H1 (cell line): ENCODE results near the gene SLC35F3. TPM values are rescaled to one million over a fixed set of nuclear protein-coding genes. Genes with fewer than 3 reads are reported as not detected.

Experiments
- CTCF ChIA-PET: fragments of 300-600 bp; sonication (Branson Sonifier 250); formaldehyde crosslinking; loops from one replicate; lab custom pipeline; 2021; ENCODE audit not compliant: partially characterized antibody; lab: Charles Lee
- POLR2A ChIA-PET: fragments of 300-600 bp; sonication (Branson Sonifier 250); formaldehyde crosslinking; loops from one replicate; lab custom pipeline; 2021; ENCODE audit warnings: inconsistent platforms; ENCODE audit not compliant: partially characterized antibody; lab: Charles Lee
- DNase-seq, 2 experiments: peaks; one replicate each; pipeline versions ENCODE4 v3.0.0 to v3.0.0-alpha.2; 2010 to 2022; ENCODE audit warnings: low spot score in 2 of 2, low read depth in 1 of 2, mixed read lengths in 1 of 2
- FAIRE-seq: peaks from 2 replicates; lab custom pipeline; 2011; peaks lifted over from hg19 to GRCh38; lab: Jason Lieb, UNC
- H2AFZ ChIP-seq: 2 replicates; pipeline ENCODE4 v1.8.1; 2012; ENCODE audit warnings: low read length, inconsistent platforms
- H2AK5ac ChIP-seq: 2 replicates; pipeline ENCODE4 v1.6.1; 2013; ENCODE audit warnings: low read depth, low read length
- H2BK120ac ChIP-seq: replicated peaks from 2 replicates; pipeline ENCODE3; 2013; ENCODE audit warnings: low read depth, low read length, inconsistent platforms
- H2BK12ac ChIP-seq: 2 replicates; pipeline ENCODE4 v1.6.1; 2013; ENCODE audit warnings: low read depth, low read length
- H2BK15ac ChIP-seq: 2 replicates; pipeline ENCODE4 v1.6.1; 2013; ENCODE audit warnings: low read length
- H2BK20ac ChIP-seq: 2 replicates; pipeline ENCODE4 v1.6.1; 2013; ENCODE audit warnings: low read length
- H2BK5ac ChIP-seq: 2 replicates; pipeline ENCODE4 v1.6.1; 2013; ENCODE audit warnings: low read depth, low read length
- H3K14ac ChIP-seq: 2 replicates; pipeline ENCODE4 v1.6.1; 2013; ENCODE audit warnings: inconsistent platforms; ENCODE audit not compliant: insufficient read length
- H3K18ac ChIP-seq: 2 replicates; pipeline ENCODE4 v1.6.1; 2013; ENCODE audit warnings: low read length; ENCODE audit errors: extremely low read depth
- H3K23ac ChIP-seq: 2 replicates; pipeline ENCODE4 v1.6.1; 2013; ENCODE audit warnings: inconsistent platforms; ENCODE audit not compliant: insufficient read length
- H3K23me2 ChIP-seq: 2 replicates; pipeline ENCODE4 v1.6.1; 2013; ENCODE audit warnings: low read depth, low read length
- H3K27ac ChIP-seq: 2 replicates; pipeline ENCODE4 v1.6.1; 2011; ENCODE audit warnings: low read depth, low read length, inconsistent platforms
- H3K27me3 ChIP-seq, 4 experiments: replicated peaks in 1 of 4; 1 replicate in 1 of 4; 2 replicates in 3 of 4; pipeline versions ENCODE4 v1.6.1 to v1.8.1; 2011 to 2013; ENCODE audit warnings: low read length in 3 of 4, mild to moderate bottlenecking in 3 of 4, inconsistent platforms in 2 of 4, mixed read lengths in 2 of 4, moderate library complexity in 1 of 4; ENCODE audit not compliant: control insufficient read depth in 3 of 4, insufficient read depth in 3 of 4; ENCODE audit errors: extremely low read depth in 1 of 4
- H3K36me3 ChIP-seq, 4 experiments: 2 replicates each; pipeline versions ENCODE4 v1.6.1 to v1.8.1; 2011 to 2013; ENCODE audit warnings: mild to moderate bottlenecking in 4 of 4, low read length in 3 of 4, moderate library complexity in 2 of 4, control low read depth in 1 of 4, inconsistent platforms in 1 of 4; ENCODE audit not compliant: insufficient read depth in 4 of 4, control insufficient read depth in 2 of 4
- H3K4ac ChIP-seq: replicated peaks from 2 replicates; pipeline ENCODE3; 2013; ENCODE audit warnings: low read length, low read depth, mixed read lengths, inconsistent platforms; ENCODE audit not compliant: insufficient read length
- H3K4me1 ChIP-seq, 4 experiments: replicated peaks in 1 of 4; 1 replicate in 1 of 4; 2 replicates in 3 of 4; pipeline versions ENCODE4 v1.6.1 to v1.8.1; 2011 to 2013; ENCODE audit warnings: low read length in 3 of 4, inconsistent platforms in 2 of 4, mixed read lengths in 1 of 4; ENCODE audit not compliant: insufficient read depth in 4 of 4, control insufficient read depth in 3 of 4
- H3K4me2 ChIP-seq, 2 experiments: 2 replicates each; pipeline versions ENCODE4 v1.6.1 to v1.8.1; 2011 to 2013; ENCODE audit warnings: low read depth in 2 of 2, low read length in 2 of 2, control low read depth in 1 of 2, inconsistent platforms in 1 of 2, mild to moderate bottlenecking in 1 of 2; ENCODE audit not compliant: insufficient read depth in 1 of 2
- H3K4me3 ChIP-seq, 4 experiments: fragments of 200-600, 300-600 bp in 1 of 4; sonication (generic), shearing (Covaris generic), sonication (Bioruptor Twin) in 1 of 4; 2 replicates each; pipeline versions ENCODE4 v1.5.1 to v1.8.1; 2011 to 2016; ENCODE audit warnings: low read length in 4 of 4, low read depth in 3 of 4, control low read depth in 2 of 4, inconsistent platforms in 2 of 4, mild to moderate bottlenecking in 2 of 4, mixed read lengths in 1 of 4, moderate library complexity in 1 of 4; ENCODE audit not compliant: insufficient read depth in 2 of 4; ENCODE audit errors: extremely low read depth in 1 of 4
- H3K56ac ChIP-seq: replicated peaks from 2 replicates; pipeline ENCODE3; 2013; ENCODE audit warnings: low read depth, mild to moderate bottlenecking, mixed read lengths, low read length, inconsistent platforms; ENCODE audit not compliant: insufficient read length
- H3K79me1 ChIP-seq: 2 replicates; pipeline ENCODE4 v1.6.1; 2013; ENCODE audit warnings: low read depth, low read length, control low read depth
- H3K79me2 ChIP-seq, 2 experiments: 2 replicates each; pipeline versions ENCODE4 v1.6.1 to v1.8.1; 2012 to 2013; ENCODE audit warnings: low read length in 2 of 2, mild to moderate bottlenecking in 2 of 2, inconsistent platforms in 1 of 2; ENCODE audit not compliant: insufficient read depth in 2 of 2, control insufficient read depth in 1 of 2
- H3K9ac ChIP-seq, 4 experiments: replicated peaks in 1 of 4; 1 replicate in 1 of 4; 2 replicates in 3 of 4; pipeline versions ENCODE4 v1.6.1 to v1.8.1; 2011 to 2013; ENCODE audit warnings: low read depth in 3 of 4, low read length in 3 of 4, control low read depth in 2 of 4, mild to moderate bottlenecking in 2 of 4, moderate library complexity in 2 of 4, inconsistent platforms in 1 of 4; ENCODE audit errors: extremely low read depth in 1 of 4
- H3K9me3 ChIP-seq, 2 experiments: 2 replicates each; pipeline versions ENCODE4 v1.6.1 to v1.8.1; 2012 to 2013; ENCODE audit warnings: mild to moderate bottlenecking in 2 of 2, moderate library complexity in 2 of 2, control low read depth in 1 of 2, inconsistent platforms in 1 of 2, low read depth in 1 of 2, low read length in 1 of 2, mixed read lengths in 1 of 2; ENCODE audit not compliant: insufficient read depth in 2 of 2
- H4K20me1 ChIP-seq, 2 experiments: replicated peaks in 1 of 2; 2 replicates each; pipeline versions ENCODE3 to v1.8.1; 2011 to 2013; ENCODE audit warnings: inconsistent platforms in 2 of 2, low read length in 2 of 2, mild to moderate bottlenecking in 1 of 2; ENCODE audit not compliant: insufficient read depth in 2 of 2, control insufficient read depth in 1 of 2
- H4K5ac ChIP-seq: 2 replicates; pipeline ENCODE4 v1.6.1; 2013; ENCODE audit warnings: low read length, low read depth, mixed read lengths, inconsistent platforms; ENCODE audit not compliant: insufficient read length
- H4K8ac ChIP-seq: 2 replicates; pipeline ENCODE4 v1.8.0; 2013; ENCODE audit warnings: mild to moderate bottlenecking, moderate library complexity, low read length, inconsistent platforms; ENCODE audit not compliant: insufficient read depth; ENCODE audit errors: extremely low read depth
- H4K91ac ChIP-seq: replicated peaks from 2 replicates; pipeline ENCODE3; 2013; ENCODE audit warnings: low read length, mixed read lengths, inconsistent platforms; ENCODE audit not compliant: insufficient read length
- ATF2 ChIP-seq: IDR thresholded peaks from 2 replicates; pipeline ENCODE4 v1.6.1; 2012; ENCODE audit warnings: low read length, inconsistent platforms
- ATF3 ChIP-seq: IDR thresholded peaks from 2 replicates; pipeline ENCODE4 v1.6.1; 2011; ENCODE audit warnings: low read depth, mild to moderate bottlenecking, low read length; ENCODE audit not compliant: insufficient read depth
- CBX8 ChIP-seq: fragments of 300-800, 300-1000 bp; sonication (generic); IDR thresholded peaks from 2 replicates; pipeline ENCODE4 v1.7.1; 2016; ENCODE audit warnings: low read depth, low read length, borderline replicate concordance
- CTBP2 ChIP-seq: IDR thresholded peaks from 2 replicates; pipeline ENCODE4 v1.7.0; 2011; ENCODE audit warnings: borderline replicate concordance, mild to moderate bottlenecking, moderate library complexity, mixed read lengths, low read length; ENCODE audit not compliant: insufficient read depth, insufficient read length
- KDM4A ChIP-seq: IDR thresholded peaks from one replicate; pipeline ENCODE4 v1.7.1; 2012; ENCODE audit warnings: low read depth, mild to moderate bottlenecking, moderate library complexity, low read length, inconsistent platforms; ENCODE audit not compliant: severe bottlenecking
- POLR2A ChIP-seq, 2 experiments: IDR thresholded peaks; 1 replicate in 1 of 2; 2 replicates in 1 of 2; pipeline ENCODE4 v1.6.1; 2011; ENCODE audit warnings: low read depth in 2 of 2, low read length in 2 of 2, mild to moderate bottlenecking in 2 of 2; ENCODE audit errors: control extremely low read depth in 1 of 2
- RFX5 ChIP-seq: IDR thresholded peaks from 2 replicates; pipeline ENCODE4 v1.6.1; 2011; ENCODE audit warnings: low read depth, low read length, improper control_type of control experiment, borderline replicate concordance
- SP1 ChIP-seq: IDR thresholded peaks from 2 replicates; pipeline ENCODE4 v1.6.1; 2011; ENCODE audit warnings: low read depth, low read length
- TAF7 ChIP-seq: optimal IDR thresholded peaks from 2 replicates; pipeline ENCODE3; 2011; ENCODE audit warnings: low read depth, mild to moderate bottlenecking, inconsistent platforms, low read length, moderate library complexity, borderline replicate concordance
- TCF12 ChIP-seq: IDR thresholded peaks from 2 replicates; pipeline ENCODE4 v1.6.1; 2011; ENCODE audit warnings: low read depth, mild to moderate bottlenecking, low read length
- WGBS, 2 experiments: shearing (Covaris generic) in 1 of 2; methylation state at CpG; one replicate each; pipeline versions ENCODE4 v1.1.6 to v1.1.7; 2013 to 2015; ENCODE audit warnings: low lambda C conversion rate in 2 of 2, mixed read lengths in 2 of 2, inconsistent platforms in 1 of 2, low coverage in 1 of 2, missing lambda C conversion rate in 1 of 2; ENCODE audit not compliant: insufficient replicate concordance in 2 of 2, insufficient coverage in 1 of 2, insufficient read length in 1 of 2; ENCODE audit errors: extremely low coverage in 1 of 2, missing lambda C conversion rate in 1 of 2; 5-methylcytosine and 5-hydroxymethylcytosine counted together
- polyA plus RNA-seq, 7 experiments: library from polyadenylated mRNA; depleted of rRNA in 3 of 7; stranded (reverse) in 5 of 7; unstranded in 2 of 7; fragments of >200 nt in 5 of 7; fragments of 200-250 nt in 2 of 7; gene quantifications; 1 replicate in 5 of 7; 2 replicates in 1 of 7; 4 replicates in 1 of 7; pipeline versions ENCODE4 v1.2.1 to v1.2.3, GENCODE V29; 2011 to 2013; ENCODE audit warnings: missing spikeins in 2 of 7, mixed read lengths in 2 of 7
- total RNA-seq: library from RNA; stranded (reverse); fragmentation: NEBNext Ultra II Directional; extraction: Animal tissue kit (Norgen Biotek cat#: 25700); gene quantifications from 2 replicates; pipeline ENCODE4 v1.2.1, GENCODE V29; 2021
- TF ChIP-seq, protein P1 (sequence below): IDR thresholded peaks from 2 replicates; pipeline ENCODE4 v1.6.1; 2012; ENCODE audit warnings: inconsistent platforms

SLC35F3 gene
- total and polyA plus RNA-seq, 2 of the 8 experiments (the other 6 are each of a cell fraction or from before 2014, with no cell fraction given) = 0.78 to 1.2 TPM

GRCh38 chr1:234022302-234022701 is 117.8 kb downstream of the SLC35F3 start:
- Histone ChIP-seq H3K9ac (no peak overlapping the region), H3K27ac (no peak overlapping the region), H3K79me2 (no peaks in the 10 kb centered on the region), H3K18ac (no peak overlapping the region), H3K23ac (no peak overlapping the region), H3K56ac (no peak overlapping the region), H2BK120ac (no peak overlapping the region), H3K4me3 (no peak overlapping the region), H2AK5ac (no peak overlapping the region), H2BK12ac (no peak overlapping the region), H3K36me3 (no peaks in the 10 kb centered on the region), H4K20me1 (no peaks in the 10 kb centered on the region), H3K23me2 (no peaks in the 10 kb centered on the region), H3K4me1 (0 out of 7 replicates have a peak, but pooled peaks cover 0 to 2% (median 0%) of the 10 kb centered on the region in 4 experiments), H4K91ac (no peak overlapping the region), H3K9me3 (no peaks in the 10 kb centered on the region), H4K5ac (no peak overlapping the region), H3K4me2 (no peak overlapping the region), H2BK5ac (no peak overlapping the region), H3K14ac (no peak overlapping the region), H2BK20ac (no peak overlapping the region), H2AFZ (no peak overlapping the region), H3K4ac (no peak overlapping the region), H3K79me1 (no peaks in the 10 kb centered on the region), H3K27me3 (no peaks in the 10 kb centered on the region), H2BK15ac (no peak overlapping the region), H4K8ac (no peak overlapping the region)
- ChIA-PET POLR2A (no interaction called here), CTCF (no interaction called here)
- no peak for DNase-seq
- TF ChIP-seq ATF2 = no peak
- no peak for TF ChIP-seq POLR2A (IDR thresholded peaks at IDR 0.05; ENCODE audit: control extremely low read depth in 1 of 2, low read depth in 2 of 2, low read length in 2 of 2)
- no peak for TF ChIP-seq KDM4A
- TF ChIP-seq CBX8 = no peak
- TF ChIP-seq RFX5 = no peak
- no peak for TF ChIP-seq CTBP2
- no peak for TF ChIP-seq TCF12
- TF ChIP-seq TAF7 = no peak
- no peak for TF ChIP-seq ATF3
- TF ChIP-seq SP1 = no peak
- TF ChIP-seq, protein P1, sequence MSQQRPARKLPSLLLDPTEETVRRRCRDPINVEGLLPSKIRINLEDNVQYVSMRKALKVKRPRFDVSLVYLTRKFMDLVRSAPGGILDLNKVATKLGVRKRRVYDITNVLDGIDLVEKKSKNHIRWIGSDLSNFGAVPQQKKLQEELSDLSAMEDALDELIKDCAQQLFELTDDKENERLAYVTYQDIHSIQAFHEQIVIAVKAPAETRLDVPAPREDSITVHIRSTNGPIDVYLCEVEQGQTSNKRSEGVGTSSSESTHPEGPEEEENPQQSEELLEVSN = no peak
- no peak for FAIRE-seq
- 95% methylated on average over 2 of the region's 2 CpGs; no CpG with 5 or more reads in 1 of the 2 experiments for WGBS, 2 experiments
